OCI-LY3 (cell line): ENCODE data around the gene ABCG1.
A peak's percentile ranks its signal among the peaks of the same experiment; 100 is the strongest.

Source experiments
- H2AFZ ChIP-seq: fragments of 200-600, 300-600 bp; shearing (Covaris generic); 2 replicates; pipeline ENCODE4 v1.6.0; 2014; ENCODE audit warnings: antibody characterized with exemption, low read depth, low read length
- H3K27ac ChIP-seq: fragments of 200-600, 300-600 bp; sonication (generic); 2 replicates; pipeline ENCODE4 v1.5.1; 2014; ENCODE audit warnings: mild to moderate bottlenecking, low read length, moderate library complexity, mixed read lengths
- H3K27me3 ChIP-seq: fragments of 200-600, 300-600 bp; sonication (generic); 2 replicates; pipeline ENCODE4 v1.6.1; 2014; ENCODE audit warnings: low read depth, low read length, mixed read lengths
- H3K36me3 ChIP-seq: fragments of 200-600, 300-600 bp; sonication (generic); replicated peaks from 2 replicates; pipeline ENCODE3; 2014; ENCODE audit warnings: low read depth, low read length, mixed read lengths
- H3K4me1 ChIP-seq: fragments of 300-600, 200-600 bp; sonication (generic); 2 replicates; pipeline ENCODE4 v1.6.1; 2014; ENCODE audit warnings: low read length, mixed read lengths
- H3K4me2 ChIP-seq: fragments of 200-600, 300-600 bp; sonication (generic); 2 replicates; pipeline ENCODE4 v1.6.1; 2014; ENCODE audit warnings: low read length, mixed read lengths
- H3K4me3 ChIP-seq: fragments of 300-600, 200-600 bp; sonication (generic); 2 replicates; pipeline ENCODE4 v1.5.1; 2014; ENCODE audit warnings: antibody characterized with exemption, mild to moderate bottlenecking, low read length, moderate library complexity
- H3K79me2 ChIP-seq: fragments of 300-600, 200-600 bp; shearing (Covaris generic); 2 replicates; pipeline ENCODE4 v1.6.1; 2014; ENCODE audit warnings: mild to moderate bottlenecking, low read length, mixed read lengths
- H3K9ac ChIP-seq: fragments of 300-600, 200-600 bp; shearing (Covaris generic); 2 replicates; pipeline ENCODE4 v1.6.0; 2014; ENCODE audit warnings: mild to moderate bottlenecking, low read length, moderate library complexity
- H3K9me3 ChIP-seq: fragments of 200-600, 300-600 bp; shearing (Covaris generic); 2 replicates; pipeline ENCODE4 v1.6.1; 2014; ENCODE audit warnings: low read length, mixed read lengths; ENCODE audit not compliant: insufficient read depth
- H4K20me1 ChIP-seq: fragments of 200-600, 300-600 bp; sonication (generic); 2 replicates; pipeline ENCODE4 v1.6.1; 2016; ENCODE audit warnings: low read length, mixed read lengths; ENCODE audit not compliant: insufficient read depth
- CTCF ChIP-seq: fragments of 200-600, 300-600 bp; sonication (generic); IDR thresholded peaks from 2 replicates; pipeline ENCODE4 v1.5.1; 2014; ENCODE audit warnings: antibody characterized with exemption, low read length, low read depth
- EZH2phosphoT487 ChIP-seq: fragments of 200-600 bp; shearing (Covaris generic); IDR thresholded peaks from 2 replicates; pipeline ENCODE4 v1.6.1; 2018; ENCODE audit warnings: antibody characterized with exemption, mixed run types, low read depth

The ABCG1 gene

DNA sequence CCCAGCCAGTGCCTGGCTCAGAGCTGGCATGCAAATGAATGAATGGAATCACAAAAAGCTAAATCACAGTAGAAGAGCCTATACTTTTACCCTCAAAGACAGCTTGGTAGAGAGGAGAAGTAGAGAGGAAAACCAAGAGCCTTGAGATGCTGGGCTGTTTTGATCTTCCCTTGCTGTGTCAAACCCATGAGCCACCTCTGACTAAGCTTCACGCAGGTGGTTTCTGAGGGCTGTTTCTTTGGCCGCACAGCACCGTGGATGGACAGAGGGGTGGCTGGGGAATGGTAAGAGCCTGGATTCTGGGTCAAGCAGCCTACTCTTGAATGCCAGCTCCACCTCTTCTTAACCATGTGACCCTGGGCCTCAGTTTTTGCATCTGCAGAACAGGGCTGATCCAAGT, 18.6 kb downstream of the ABCG1 start:
- no peak overlapping the region for H3K4me2 ChIP-seq
- peaks cover 4% of the 10 kb centered on the region; the same call in 1 of the 2 replicates for H3K27me3 ChIP-seq
- no peaks in the 10 kb centered on the region for H3K36me3 ChIP-seq
- no peaks in the 10 kb centered on the region; the same call in 1 of the 2 replicates for H3K9me3 ChIP-seq
- H3K4me3 ChIP-seq, result no peak overlapping the region
- H3K9ac ChIP-seq, result no peak overlapping the region
- H3K4me1 ChIP-seq, result peaks cover 51% of the 10 kb centered on the region
- no peaks in the 10 kb centered on the region for H3K79me2 ChIP-seq
- H2AFZ ChIP-seq, result no peak overlapping the region
- no peak for TF ChIP-seq EZH2phosphoT487
- no peak for TF ChIP-seq CTCF
- H4K20me1 ChIP-seq, result no peaks in the 10 kb centered on the region
- no peak overlapping the region for H3K27ac ChIP-seq

DNA sequence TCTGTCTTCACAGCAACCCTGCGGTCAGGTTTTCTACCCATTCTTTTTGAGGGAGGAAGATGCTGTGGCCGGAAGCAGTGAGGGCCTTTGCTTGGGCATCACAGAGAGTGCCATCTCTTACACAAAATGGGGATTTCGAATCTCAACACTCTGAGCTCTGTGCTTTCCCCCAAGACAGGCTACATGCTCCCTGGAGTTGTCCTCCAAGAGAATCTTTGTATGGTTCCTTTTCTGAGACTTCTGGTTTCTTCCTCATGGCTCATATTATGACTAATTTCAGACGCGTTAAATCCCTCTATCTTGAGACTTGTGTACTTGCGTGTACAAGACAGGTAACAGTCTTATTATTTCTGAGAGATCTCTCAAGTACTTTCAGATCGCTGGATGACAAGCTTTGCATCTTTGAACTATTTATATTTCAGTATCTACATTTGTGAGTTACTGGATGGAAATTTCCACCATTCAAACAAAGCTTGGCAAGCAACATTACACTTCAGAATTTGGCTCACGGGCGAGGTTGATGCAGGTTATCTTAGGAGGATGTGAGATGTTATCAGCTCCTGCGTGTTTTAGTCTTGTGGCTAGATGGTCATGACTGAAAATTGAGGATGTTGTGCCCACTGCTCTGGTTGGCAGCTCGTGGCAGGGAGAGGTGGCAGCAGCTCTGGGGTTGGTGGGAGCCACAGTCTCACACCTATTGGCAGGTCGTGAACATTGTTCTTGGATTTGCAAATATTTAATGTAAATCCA, 19.4 kb downstream of the ABCG1 start:
- no peaks in the 10 kb centered on the region for H4K20me1 ChIP-seq
- peak overlapping the region; percentile 24 for H3K4me2 ChIP-seq
- no peaks in the 10 kb centered on the region for H3K36me3 ChIP-seq
- peaks cover 43% of the 10 kb centered on the region for H3K4me1 ChIP-seq
- no peaks in the 10 kb centered on the region for H3K79me2 ChIP-seq
- H3K27ac ChIP-seq, result no peak overlapping the region
- TF ChIP-seq EZH2phosphoT487 (no peak), CTCF (no peak)
- no peak overlapping the region for H3K9ac ChIP-seq
- no peaks in the 10 kb centered on the region; the same call in 1 of the 2 replicates for H3K9me3 ChIP-seq
- no peak overlapping the region for H2AFZ ChIP-seq
- H3K4me3 ChIP-seq, result no peak overlapping the region
- peaks cover 4% of the 10 kb centered on the region; the same call in 1 of the 2 replicates for H3K27me3 ChIP-seq

DNA sequence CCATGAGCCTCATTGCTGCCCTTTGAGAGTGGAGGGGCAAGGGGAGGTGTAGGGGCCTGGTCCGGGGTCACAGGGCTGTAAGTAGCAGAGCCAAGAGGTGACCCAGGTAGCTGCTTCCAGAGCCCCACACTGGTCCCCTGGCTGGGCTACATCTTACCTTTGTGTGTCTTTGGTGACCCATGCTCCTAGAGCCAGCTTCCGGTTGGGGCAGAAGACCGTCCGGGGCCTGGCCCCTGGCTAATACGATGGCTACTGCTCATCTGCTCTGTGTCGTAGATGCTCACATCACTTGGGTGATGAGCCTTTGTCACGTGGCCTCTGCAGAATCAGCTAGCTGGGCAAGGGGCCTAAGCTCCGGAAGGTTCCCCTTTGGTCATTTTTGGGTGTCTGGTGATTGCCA, 20.6 kb downstream of the ABCG1 start:
- Histone ChIP-seq H3K9ac (no peak overlapping the region), H3K4me1 (peaks cover 32% of the 10 kb centered on the region), H3K4me3 (no peak overlapping the region), H3K36me3 (no peaks in the 10 kb centered on the region), H3K79me2 (no peaks in the 10 kb centered on the region), H4K20me1 (no peaks in the 10 kb centered on the region), H2AFZ (no peak overlapping the region), H3K9me3 (no peaks in the 10 kb centered on the region; the same call in 1 of the 2 replicates), H3K4me2 (no peak overlapping the region), H3K27me3 (peaks cover 7% of the 10 kb centered on the region), H3K27ac (no peak overlapping the region)
- TF ChIP-seq CTCF, result no peak
- TF ChIP-seq EZH2phosphoT487, result no peak

DNA sequence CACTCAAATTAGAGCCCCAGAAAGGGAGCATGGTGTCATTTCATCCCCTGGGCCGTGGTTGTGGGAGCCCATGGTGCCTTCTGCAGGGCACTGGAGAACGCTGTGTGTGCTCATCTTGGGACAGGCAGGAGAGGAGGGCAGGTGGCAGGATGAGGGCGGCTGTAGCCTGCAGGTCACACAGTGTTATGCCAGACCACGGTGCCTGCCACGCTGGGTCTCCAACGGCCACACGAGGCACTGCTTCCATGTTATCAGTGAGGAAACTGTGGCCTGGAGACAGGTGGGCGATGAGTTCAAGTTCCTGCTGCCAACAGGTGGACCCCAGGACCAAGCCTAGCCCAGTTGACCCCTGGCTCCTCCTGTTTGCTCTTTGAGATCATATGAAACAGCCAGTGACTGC, 21.0 kb downstream of the ABCG1 start:
- Histone ChIP-seq H3K9me3 (no peaks in the 10 kb centered on the region; the same call in 1 of the 2 replicates), H3K4me3 (no peak overlapping the region), H3K27ac (no peak overlapping the region), H3K4me1 (peaks cover 30% of the 10 kb centered on the region), H4K20me1 (no peaks in the 10 kb centered on the region), H3K36me3 (no peaks in the 10 kb centered on the region), H3K79me2 (no peaks in the 10 kb centered on the region), H3K9ac (no peak overlapping the region), H2AFZ (no peak overlapping the region), H3K4me2 (no peak overlapping the region), H3K27me3 (peaks cover 11% of the 10 kb centered on the region)
- TF ChIP-seq EZH2phosphoT487 (no peak), CTCF (0 out of 2 replicates have a peak, but pooled peaks have one; percentile 8)
